ENCODE data around the gene PCGF3. TPM values are rescaled to one million over a fixed set of nuclear protein-coding genes. Genes with fewer than 3 reads are reported as not detected.

Gene PCGF3
- total and polyA plus RNA-seq, 12 donors = 17.5 to 50.8 (median 21.9) TPM

- 8 to 9% methylated on average over 42 to 54 of the region's 55 CpGs for WGBS, 2 donors
- TF ChIP-seq CTCF (IDR thresholded peaks at IDR 0.05) = no peak
Measured at GRCh38 chr4:673349-674091, 32.1 kb upstream of the PCGF3 start.

GRCh38 chr4:674172-675035 is 31.2 kb upstream of the PCGF3 start, which contains the start of the genes ATP5ME and MYL5:
Gene ATP5ME (minus strand): TSS chr4:674276. CDS start chr4:674247, 29 bp downstream.
Gene MYL5 (plus strand): TSS chr4:674542. CDS start chr4:678027, 3,485 bp downstream.
- 0 to 1% methylated on average over 76 to 84 of the region's 84 CpGs for WGBS, 2 donors
- peak; percentile 85 to 99 (median 96) for TF ChIP-seq CTCF (IDR thresholded peaks at IDR 0.05)
- Histone ChIP-seq H3K27me3 (no peaks in the 10 kb centered on the region), H3K4me3 (peak within 1 kb of the TSS; percentile 70 to 100 (median 89)), H3K9me3 (no peaks in the 10 kb centered on the region), H3K27ac (peak within 1 kb of the TSS; percentile 57 to 99 (median 95)), H3K4me1 (peaks cover 5 to 33% (median 26%) of the 10 kb centered on the region in 9 donors), H3K36me3 (peaks cover 0 to 32% (median 17%) of the 10 kb centered on the region in 9 donors)
- DNase-seq (peak; percentile 96 to 97), ATAC-seq (peak; percentile 86 to 95 (median 89))
- intact Hi-C loops (cut with DNase I) = no loop called here

More at GRCh38 chr4:673349-674091, 32.1 kb upstream of the PCGF3 start:
- ATAC-seq = peak; percentile 6 to 36 (median 20)
- Histone ChIP-seq H3K27ac (peak overlapping the region; percentile 45 to 99 (median 95)), H3K27me3 (no peaks in the 10 kb centered on the region), H3K4me3 (peak overlapping the region; percentile 70 to 100 (median 89)), H3K4me1 (peaks cover 5 to 33% (median 26%) of the 10 kb centered on the region in 9 donors), H3K36me3 (peaks cover 0 to 32% (median 17%) of the 10 kb centered on the region in 9 donors), H3K9me3 (no peaks in the 10 kb centered on the region)
- intact Hi-C loops (cut with DNase I) = no loop called here
- peak; percentile 47 to 68 for DNase-seq

- H3K27ac ChIP-seq = peak overlapping the region in 9 of 10 donors; percentile 91 to 99 (median 96)
Measured at GRCh38 chr4:675036-675882, 30.4 kb upstream of the PCGF3 start.

More at GRCh38 chr4:675036-675882, 30.4 kb upstream of the PCGF3 start:
- TF ChIP-seq CTCF (IDR thresholded peaks at IDR 0.05) = no peak
- DNase-seq (no peak), ATAC-seq (peak; percentile 3 to 35 (median 11))
- WGBS, 2 donors = 66 to 68% methylated on average over 26 of the region's 26 CpGs
- Histone ChIP-seq H3K9me3 (no peaks in the 10 kb centered on the region), H3K27me3 (no peaks in the 10 kb centered on the region), H3K4me3 (peak overlapping the region; percentile 70 to 100 (median 89)), H3K36me3 (peaks cover 0 to 30% (median 17%) of the 10 kb centered on the region in 9 donors), H3K4me1 (peaks cover 5 to 34% (median 28%) of the 10 kb centered on the region in 9 donors)
- intact Hi-C loops (cut with DNase I) = no loop called here
